ENCODE measurements around the gene PRR7. TPM values are rescaled to one million over a fixed set of nuclear protein-coding genes. Genes with fewer than 3 reads are reported as not detected.
A peak's percentile ranks its signal among the peaks of the same experiment; 100 is the strongest.

PRR7 gene
- total and polyA plus RNA-seq, 2 experiments from 2014 or later, result 10.5 to 24.8 TPM

DNA sequence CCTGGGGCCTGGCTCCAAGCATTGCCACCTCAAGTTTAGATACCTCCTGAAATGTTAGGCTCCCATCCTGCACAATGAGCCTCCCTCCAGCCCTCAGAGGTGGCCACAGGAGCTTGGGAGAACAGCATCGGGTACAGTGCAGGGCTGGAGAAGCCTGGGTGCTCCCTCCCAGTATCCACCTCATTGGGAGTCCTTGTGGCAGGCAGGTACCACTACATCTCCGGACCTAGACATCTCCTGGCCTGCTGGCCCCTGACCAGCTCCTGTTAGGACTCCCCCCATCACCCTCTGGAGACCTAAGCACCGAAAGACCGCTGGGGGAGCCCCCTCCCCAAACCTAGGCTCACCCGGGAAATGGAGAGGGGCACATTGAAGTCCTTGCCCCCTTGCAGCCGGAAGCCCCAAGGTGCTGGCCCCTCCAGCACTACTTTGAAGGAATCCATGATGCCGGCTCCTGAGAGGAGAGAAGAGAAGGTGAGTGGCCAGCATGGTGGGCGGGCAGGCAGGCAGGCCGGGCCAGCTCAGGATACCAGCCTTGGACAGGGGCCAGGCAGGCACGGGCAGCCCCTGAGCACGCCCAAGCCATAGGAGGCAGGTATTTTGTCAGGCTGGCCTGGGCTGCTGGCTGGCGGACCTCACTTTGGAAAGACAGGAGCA, 49.6 kb downstream of the PRR7 start:
- Histone ChIP-seq H3K4me3 (peak overlapping the region; percentile 86), H2AFZ (no peak overlapping the region), H3K9me2 (ENCODE audit: insufficient read depth) (no peaks in the 10 kb centered on the region), H3K4me1 (ENCODE audit: insufficient read depth) (peaks cover 23% of the 10 kb centered on the region), H3K4me2 (ENCODE audit: unreplicated experiment) (peak overlapping the region; percentile 96), H3K79me2 (ENCODE audit: insufficient read depth) (peaks cover 38% of the 10 kb centered on the region), H3K9ac (peak overlapping the region; percentile 87), H4K20me1 (ENCODE audit: insufficient read depth) (no peaks in the 10 kb centered on the region), H3K9me3 (ENCODE audit: low read depth) (no peaks in the 10 kb centered on the region), H3K27ac (peak overlapping the region; percentile 83), H3K36me3 (ENCODE audit: low read depth) (peaks cover 9% of the 10 kb centered on the region; the same call in 1 of the 2 replicates), H3F3A (ENCODE audit: insufficient read depth) (peaks cover 26% of the 10 kb centered on the region), H3K27me3 (replicated peaks; ENCODE audit: insufficient read depth) (no peaks in the 10 kb centered on the region)
- WGBS, 2 experiments (ENCODE audit: low coverage in 1 of 2, low lambda C conversion rate in 2 of 2, missing lambda C conversion rate in 2 of 2), result 13 to 23% methylated on average over 11 to 12 of the region's 12 CpGs
- DNase-seq, result peak; percentile 83
- in situ Hi-C loops (cut with MboI), result no loop called here
- TF ChIP-seq EZH2phosphoT487 (IDR thresholded peaks at IDR 0.05; ENCODE audit: insufficient read depth, low read depth) (no peak), EZH2 (IDR thresholded peaks at IDR 0.05; ENCODE audit: insufficient read depth, poor library complexity, severe bottlenecking) (no peak)

DNA sequence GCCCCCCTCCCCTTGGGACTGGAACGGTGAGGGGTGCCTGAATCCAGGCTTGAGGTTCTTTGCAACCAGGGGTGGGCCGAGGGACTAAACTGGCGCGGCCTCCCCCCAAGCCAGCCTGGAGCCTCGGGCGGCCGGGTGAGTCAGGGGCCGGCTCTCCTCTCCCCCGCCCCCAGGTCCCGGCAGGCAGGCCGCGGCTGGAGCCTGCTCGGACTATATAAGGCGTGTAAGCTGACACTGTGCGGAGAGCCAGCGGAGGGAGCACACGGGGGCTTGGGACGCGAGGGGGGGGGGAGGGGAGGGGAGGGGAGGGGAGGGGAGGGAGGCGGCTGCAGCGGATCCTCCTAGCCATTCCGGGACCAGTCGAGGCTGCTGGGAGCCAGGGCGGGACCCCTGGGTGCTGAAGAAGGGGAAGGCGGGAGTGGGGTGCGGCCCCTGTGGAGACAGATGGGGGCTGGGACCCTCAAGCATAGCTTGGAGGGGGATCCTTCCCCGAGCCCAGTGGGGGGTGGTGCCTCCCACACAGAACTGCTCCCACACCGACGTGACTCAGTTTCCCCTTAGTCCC, 50.2 kb downstream of the PRR7 start:
- Histone ChIP-seq H3K27ac (peak overlapping the region; percentile 83), H3K4me2 (ENCODE audit: unreplicated experiment) (peak overlapping the region; percentile 96), H3F3A (ENCODE audit: insufficient read depth) (peaks cover 26% of the 10 kb centered on the region), H3K4me3 (peak overlapping the region; percentile 86), H3K9ac (peak overlapping the region; percentile 87), H2AFZ (no peak overlapping the region), H3K36me3 (ENCODE audit: low read depth) (0 out of 2 replicates have a peak, but pooled peaks cover 8% of the 10 kb centered on the region), H3K4me1 (ENCODE audit: insufficient read depth) (peaks cover 23% of the 10 kb centered on the region), H4K20me1 (ENCODE audit: insufficient read depth) (no peaks in the 10 kb centered on the region), H3K9me2 (ENCODE audit: insufficient read depth) (no peaks in the 10 kb centered on the region), H3K79me2 (ENCODE audit: insufficient read depth) (peaks cover 33% of the 10 kb centered on the region), H3K9me3 (ENCODE audit: low read depth) (no peaks in the 10 kb centered on the region), H3K27me3 (replicated peaks; ENCODE audit: insufficient read depth) (no peaks in the 10 kb centered on the region)
- in situ Hi-C loops (cut with MboI), result no loop called here
- peak; percentile 96 for DNase-seq
- WGBS, 2 experiments (ENCODE audit: low coverage in 1 of 2, low lambda C conversion rate in 2 of 2, missing lambda C conversion rate in 2 of 2), result 1% methylated on average over 12 to 25 of the region's 29 CpGs
- TF ChIP-seq EZH2 (IDR thresholded peaks at IDR 0.05; ENCODE audit: insufficient read depth, poor library complexity, severe bottlenecking), result no peak
- TF ChIP-seq EZH2phosphoT487 (IDR thresholded peaks at IDR 0.05; ENCODE audit: insufficient read depth, low read depth), result no peak

- Histone ChIP-seq H3K4me2 (ENCODE audit: unreplicated experiment) (peak within 1 kb of the TSS; percentile 96), H3K9me3 (ENCODE audit: low read depth) (no peaks in the 10 kb centered on the region), H3K9ac (peak within 1 kb of the TSS; percentile 87), H3F3A (ENCODE audit: insufficient read depth) (peaks cover 26% of the 10 kb centered on the region), H3K4me1 (ENCODE audit: insufficient read depth) (peaks cover 23% of the 10 kb centered on the region), H3K36me3 (ENCODE audit: low read depth) (0 out of 2 replicates have a peak, but pooled peaks cover 8% of the 10 kb centered on the region), H2AFZ (peak within 1 kb of the TSS; percentile 54), H3K27ac (peak within 1 kb of the TSS; percentile 83), H3K9me2 (ENCODE audit: insufficient read depth) (no peaks in the 10 kb centered on the region), H3K4me3 (peak within 1 kb of the TSS; percentile 86), H3K79me2 (ENCODE audit: insufficient read depth) (peaks cover 27% of the 10 kb centered on the region), H3K27me3 (replicated peaks; ENCODE audit: insufficient read depth) (no peaks in the 10 kb centered on the region), H4K20me1 (ENCODE audit: insufficient read depth) (no peaks in the 10 kb centered on the region)
- in situ Hi-C loops (cut with MboI), result no loop called here
- peak; percentile 97 for DNase-seq
- WGBS, 2 experiments (ENCODE audit: low coverage in 1 of 2, low lambda C conversion rate in 2 of 2, missing lambda C conversion rate in 2 of 2), result 1 to 2% methylated on average over 39 to 67 of the region's 73 CpGs
- no peak for TF ChIP-seq EZH2phosphoT487 (IDR thresholded peaks at IDR 0.05; ENCODE audit: insufficient read depth, low read depth)
- no peak for TF ChIP-seq EZH2 (IDR thresholded peaks at IDR 0.05; ENCODE audit: insufficient read depth, poor library complexity, severe bottlenecking)
Observed at GRCh38 chr5:177497292-177498012, 50.8 kb downstream of the PRR7 start, which contains the start of gene PDLIM7. PDLIM7 (minus strand) TSS chr5:177497604; CDS start chr5:177496512, 1,092 bp downstream.

GRCh38 chr5:177498013-177498787, 51.6 kb downstream of the PRR7 start:
- H3K4me3 ChIP-seq, result peak overlapping the region; percentile 86
- DNase-seq, result peak; percentile 60
- H3K9me2 ChIP-seq (ENCODE audit: insufficient read depth), result no peaks in the 10 kb centered on the region
- no peaks in the 10 kb centered on the region for H3K27me3 ChIP-seq (replicated peaks; ENCODE audit: insufficient read depth)
- TF ChIP-seq EZH2 (IDR thresholded peaks at IDR 0.05; ENCODE audit: insufficient read depth, poor library complexity, severe bottlenecking) (no peak), EZH2phosphoT487 (IDR thresholded peaks at IDR 0.05; ENCODE audit: insufficient read depth, low read depth) (no peak)
- in situ Hi-C loops (cut with MboI), result no loop called here
- H4K20me1 ChIP-seq (ENCODE audit: insufficient read depth), result no peaks in the 10 kb centered on the region
- peak overlapping the region; percentile 54 for H2AFZ ChIP-seq
- H3K9ac ChIP-seq, result peak overlapping the region; percentile 87
- peaks cover 26% of the 10 kb centered on the region for H3F3A ChIP-seq (ENCODE audit: insufficient read depth)
- H3K27ac ChIP-seq, result peak overlapping the region; percentile 79
- 0 out of 2 replicates have a peak, but pooled peaks cover 6% of the 10 kb centered on the region for H3K36me3 ChIP-seq (ENCODE audit: low read depth)
- H3K4me1 ChIP-seq (ENCODE audit: insufficient read depth), result peaks cover 20% of the 10 kb centered on the region
- H3K4me2 ChIP-seq (ENCODE audit: unreplicated experiment), result peak overlapping the region; percentile 67
- peaks cover 20% of the 10 kb centered on the region for H3K79me2 ChIP-seq (ENCODE audit: insufficient read depth)
- WGBS, 2 experiments (ENCODE audit: low coverage in 1 of 2, low lambda C conversion rate in 2 of 2, missing lambda C conversion rate in 2 of 2), result 35 to 37% methylated on average over 46 to 47 of the region's 48 CpGs
- H3K9me3 ChIP-seq (ENCODE audit: low read depth), result no peaks in the 10 kb centered on the region
